Measurements from ENCODE around the gene OR52E5.

- no peak for TF ChIP-seq POLR2A (IDR thresholded peaks at IDR 0.05; ENCODE audit: low read length)
- TF ChIP-seq GATA1 (IDR thresholded peaks at IDR 0.05; ENCODE audit: low read depth, low read length), result no peak
These were observed 5.8 kb upstream of the OR52E5 start for GRCh38 chr11:5887172-5887571.

All from erythroblast (primary cell).